Thyroid gland (tissue), 4 donors: ENCODE results near the gene OR4E1. TPM values are rescaled to one million over a fixed set of nuclear protein-coding genes. Genes with fewer than 3 reads are reported as not detected.
A peak's percentile ranks its signal among the peaks of the same experiment; 100 is the strongest.

Source experiments
- DNase-seq, 2 donors: peaks; one replicate each; pipeline ENCODE4 v3.0.0-alpha.2; 2019
- H3K27ac ChIP-seq, 3 donors: fragments of 200-600 bp; sonication (generic); 1 replicate in 2 of 3; 2 replicates in 1 of 3; pipeline ENCODE4 v1.5.1; 2016 to 2019; ENCODE audit warnings: mild to moderate bottlenecking in 1 of 3, moderate library complexity in 1 of 3
- H3K27me3 ChIP-seq: fragments of 200-600 bp; sonication (generic); one replicate; pipeline ENCODE4 v1.5.1; 2019
- H3K36me3 ChIP-seq, 2 donors: fragments of 200-600 bp; sonication (generic); one replicate each; pipeline ENCODE4 v1.5.1; 2016 to 2019
- H3K4me1 ChIP-seq, 2 donors: fragments of 200-600 bp; sonication (generic); one replicate each; pipeline ENCODE4 v1.5.1; 2017 to 2019
- H3K4me3 ChIP-seq, 3 donors: fragments of 200-600 bp; sonication (generic); replicated peaks in 1 of 3; 1 replicate in 2 of 3; 2 replicates in 1 of 3; pipeline ENCODE4 v1.5.1; 2016; ENCODE audit warnings: mild to moderate bottlenecking in 1 of 3
- H3K9me3 ChIP-seq: fragments of 200-600 bp; sonication (generic); one replicate; pipeline ENCODE4 v1.5.1; 2017
- POLR2A ChIP-seq, 2 donors: fragments of 450-650 bp; IDR thresholded peaks; one replicate each; pipeline ENCODE4 v1.6.1; 2017; ENCODE audit warnings: antibody characterized with exemption in 2 of 2, mild to moderate bottlenecking in 2 of 2, moderate library complexity in 1 of 2
- WGBS, 2 donors: methylation state at CpG; one replicate each; pipeline ENCODE4 v1.1.5; 2017; 5-methylcytosine and 5-hydroxymethylcytosine counted together
- intact Hi-C: fragments of 100-400 bp; cut with DNase I; formaldehyde crosslinking; loops from one replicate; pipeline ENCODE4 v1.15.1; 2023
- total RNA-seq, 4 donors: library from RNA; depleted of rRNA; stranded (reverse); fragments of >200 nt; gene quantifications; one replicate each; pipeline ENCODE4 v1.2.3, GENCODE V29; 2016
- TF ChIP-seq, protein P1 (sequence below), 6 experiments: fragments of 200-600 bp in 3 of 6; fragments of 450-650 bp in 3 of 6; sonication (generic) in 3 of 6; IDR thresholded peaks; one replicate each; pipeline ENCODE4 v1.5.1; 2016 to 2019; ENCODE audit warnings: antibody characterized with exemption in 6 of 6, mild to moderate bottlenecking in 2 of 6, inconsistent platforms in 1 of 6, moderate library complexity in 1 of 6

OR4E1 gene
- total RNA-seq, 4 donors from 2014 or later: not detected

DNA sequence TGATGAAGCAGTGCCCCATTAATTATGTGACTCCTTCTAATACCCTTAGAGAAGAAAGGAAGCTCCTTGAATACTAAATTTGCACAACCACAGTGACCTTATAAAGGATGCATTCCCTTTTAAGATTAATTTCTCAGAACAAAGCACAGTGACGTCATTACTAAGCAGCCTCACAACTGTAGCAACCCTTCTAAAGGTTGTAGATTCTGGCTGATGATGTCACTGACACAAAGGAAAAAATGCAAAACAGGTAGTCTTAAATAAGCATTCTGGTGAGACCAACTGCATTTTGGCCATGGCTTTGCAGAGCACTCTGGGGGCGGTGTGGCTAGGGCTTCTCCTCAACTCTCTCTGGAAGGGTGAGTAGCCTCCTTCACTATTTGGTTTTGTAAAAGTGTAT, 38.4 kb upstream of the OR4E1 start:
- H3K27me3 ChIP-seq: no peaks in the 10 kb centered on the region
- H3K36me3 ChIP-seq: no peaks in the 10 kb centered on the region
- DNase-seq: no peak
- H3K9me3 ChIP-seq: no peaks in the 10 kb centered on the region
- intact Hi-C loops: no loop called here
- H3K4me1 ChIP-seq: no peaks in the 10 kb centered on the region
- H3K4me3 ChIP-seq: no peak overlapping the region
- no peak overlapping the region for H3K27ac ChIP-seq
- no peak for TF ChIP-seq POLR2A (IDR thresholded peaks at IDR 0.05)
- TF ChIP-seq, protein P1, sequence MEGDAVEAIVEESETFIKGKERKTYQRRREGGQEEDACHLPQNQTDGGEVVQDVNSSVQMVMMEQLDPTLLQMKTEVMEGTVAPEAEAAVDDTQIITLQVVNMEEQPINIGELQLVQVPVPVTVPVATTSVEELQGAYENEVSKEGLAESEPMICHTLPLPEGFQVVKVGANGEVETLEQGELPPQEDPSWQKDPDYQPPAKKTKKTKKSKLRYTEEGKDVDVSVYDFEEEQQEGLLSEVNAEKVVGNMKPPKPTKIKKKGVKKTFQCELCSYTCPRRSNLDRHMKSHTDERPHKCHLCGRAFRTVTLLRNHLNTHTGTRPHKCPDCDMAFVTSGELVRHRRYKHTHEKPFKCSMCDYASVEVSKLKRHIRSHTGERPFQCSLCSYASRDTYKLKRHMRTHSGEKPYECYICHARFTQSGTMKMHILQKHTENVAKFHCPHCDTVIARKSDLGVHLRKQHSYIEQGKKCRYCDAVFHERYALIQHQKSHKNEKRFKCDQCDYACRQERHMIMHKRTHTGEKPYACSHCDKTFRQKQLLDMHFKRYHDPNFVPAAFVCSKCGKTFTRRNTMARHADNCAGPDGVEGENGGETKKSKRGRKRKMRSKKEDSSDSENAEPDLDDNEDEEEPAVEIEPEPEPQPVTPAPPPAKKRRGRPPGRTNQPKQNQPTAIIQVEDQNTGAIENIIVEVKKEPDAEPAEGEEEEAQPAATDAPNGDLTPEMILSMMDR (IDR thresholded peaks at IDR 0.05): no peak
- WGBS, 2 donors: 88 to 89% methylated on average over 2 of the region's 2 CpGs

DNA sequence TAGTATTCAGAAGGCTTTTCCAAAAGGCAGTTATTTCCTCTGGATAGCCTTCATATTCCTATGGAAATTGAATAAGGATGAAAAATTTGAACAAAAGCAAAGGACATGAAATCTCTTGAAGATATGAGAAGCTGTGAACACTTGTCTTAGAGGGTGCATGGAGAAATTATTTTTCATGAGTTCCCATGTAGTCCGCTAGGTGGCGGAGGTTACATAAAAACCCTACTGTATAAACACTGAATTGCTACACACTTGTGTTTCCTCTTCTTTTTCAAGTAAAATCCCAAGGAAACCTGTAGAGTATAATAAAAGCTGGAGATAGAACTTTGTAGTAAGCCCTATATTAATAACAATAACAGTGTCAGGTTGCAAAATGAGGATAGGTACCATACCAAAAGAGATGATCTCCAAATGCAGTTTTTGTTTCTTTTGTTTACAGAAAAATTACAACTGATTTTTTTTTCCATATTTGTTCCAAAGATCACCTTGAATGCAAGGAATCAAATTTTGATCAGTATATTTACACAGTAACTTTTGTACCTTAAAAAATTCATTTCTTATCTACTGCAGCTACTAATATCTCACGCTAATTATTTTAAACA, 37.8 kb upstream of the OR4E1 start:
- TF ChIP-seq, protein P1 (IDR thresholded peaks at IDR 0.05): peak; percentile 32 to 74 (median 56)
- TF ChIP-seq POLR2A (IDR thresholded peaks at IDR 0.05): no peak
- intact Hi-C loops: no loop called here
- H3K36me3 ChIP-seq: no peaks in the 10 kb centered on the region
- H3K9me3 ChIP-seq: no peaks in the 10 kb centered on the region
- 32 to 36% methylated on average over 3 of the region's 3 CpGs for WGBS, 2 donors
- H3K4me1 ChIP-seq: no peaks in the 10 kb centered on the region
- no peaks in the 10 kb centered on the region for H3K27me3 ChIP-seq
- DNase-seq: peak; percentile 4 to 10
- H3K4me3 ChIP-seq: no peak overlapping the region
- no peak overlapping the region for H3K27ac ChIP-seq

DNA sequence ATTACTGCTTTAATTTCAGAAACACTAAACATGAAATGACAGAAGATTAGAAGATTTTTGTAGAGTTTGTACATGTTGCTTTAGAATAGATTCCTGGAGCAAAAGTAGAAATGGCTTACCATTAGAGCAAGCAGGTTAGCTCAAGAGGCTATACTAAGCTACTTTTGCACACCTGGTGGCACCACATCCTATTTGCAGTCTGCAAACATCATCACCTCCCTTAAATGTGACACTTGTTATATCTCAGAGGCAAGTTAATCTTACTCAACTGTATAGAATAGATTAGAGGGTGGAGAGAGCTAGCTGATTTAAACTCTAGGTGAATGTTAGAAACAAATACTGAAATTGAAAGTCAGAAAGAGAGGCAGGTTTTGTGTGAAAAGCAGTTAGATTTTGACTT, 30.7 kb upstream of the OR4E1 start:
- Histone ChIP-seq H3K27ac (no peak overlapping the region), H3K4me3 (no peak overlapping the region), H3K27me3 (no peaks in the 10 kb centered on the region), H3K9me3 (no peaks in the 10 kb centered on the region), H3K4me1 (no peaks in the 10 kb centered on the region), H3K36me3 (no peaks in the 10 kb centered on the region)
- TF ChIP-seq, protein P1 (IDR thresholded peaks at IDR 0.05): no peak
- TF ChIP-seq POLR2A (IDR thresholded peaks at IDR 0.05): no peak
- intact Hi-C loops: no loop called here
- DNase-seq: no peak

DNA sequence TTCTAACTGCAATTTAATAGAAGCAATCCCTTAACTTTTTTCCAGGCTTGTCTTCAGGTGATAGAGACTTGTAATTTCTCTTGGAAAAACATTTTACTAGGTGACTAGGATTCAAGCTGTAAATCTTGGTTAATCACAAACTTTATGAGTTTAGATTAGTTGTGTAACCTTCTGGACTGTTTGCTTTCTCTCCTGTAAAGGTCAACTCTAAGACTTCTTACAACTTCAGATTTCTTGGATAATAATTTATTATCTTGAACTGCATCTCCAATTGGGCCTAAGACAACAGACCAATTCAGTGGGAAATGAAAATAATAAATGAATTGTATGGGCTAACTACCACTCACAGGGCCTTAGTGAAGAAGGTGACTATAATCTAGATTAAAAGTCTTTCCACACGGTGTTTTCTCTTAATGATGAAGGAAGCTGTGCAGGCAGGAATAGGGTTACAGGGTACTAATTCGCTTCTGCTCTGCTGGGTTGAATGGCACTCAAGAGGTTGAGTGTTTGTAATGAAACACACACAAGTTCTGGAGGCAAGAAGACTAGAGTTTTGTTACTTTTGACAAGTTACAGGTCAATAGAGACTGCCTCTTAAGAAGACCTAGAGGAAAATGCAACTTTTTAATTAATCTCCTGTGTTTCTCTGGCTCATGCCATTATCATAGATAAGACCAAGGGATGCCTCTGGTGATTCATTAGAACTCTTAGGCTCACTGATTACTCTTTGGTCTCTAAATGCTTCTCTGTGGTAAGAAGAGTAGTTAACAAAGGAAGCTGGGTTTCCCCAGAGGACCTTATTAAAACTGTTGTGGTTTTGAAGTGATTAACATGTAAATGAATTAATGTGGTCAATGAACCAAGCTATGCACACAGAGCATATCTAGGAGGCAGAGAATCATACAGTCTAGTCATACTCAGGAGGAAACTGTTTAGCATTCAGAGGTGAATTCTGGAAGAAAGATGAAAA, 30.0 kb upstream of the OR4E1 start:
- no peak overlapping the region for H3K27ac ChIP-seq

More for the DNA sequence above, 30.0 kb upstream of the OR4E1 start:
- no peaks in the 10 kb centered on the region for H3K9me3 ChIP-seq
- no peak for DNase-seq
- no peaks in the 10 kb centered on the region for H3K4me1 ChIP-seq
- WGBS, 2 donors: 14 to 24% methylated on average over 2 of the region's 2 CpGs
- intact Hi-C loops: no loop called here
- no peak overlapping the region for H3K4me3 ChIP-seq
- H3K36me3 ChIP-seq: no peaks in the 10 kb centered on the region
- H3K27me3 ChIP-seq: no peaks in the 10 kb centered on the region
- TF ChIP-seq POLR2A (IDR thresholded peaks at IDR 0.05): no peak
- TF ChIP-seq, protein P1 (IDR thresholded peaks at IDR 0.05): no peak
